ENCODE measurements around the gene GATM. TPM values are rescaled to one million over a fixed set of nuclear protein-coding genes. Genes with fewer than 3 reads are reported as not detected.
A peak's percentile ranks its signal among the peaks of the same experiment; 100 is the strongest.

The GATM gene
- total and polyA plus RNA-seq, 2 donors (not counting 1 experiment from before 2014, with no cell fraction given), result 0.07 to 0.17 TPM

DNA sequence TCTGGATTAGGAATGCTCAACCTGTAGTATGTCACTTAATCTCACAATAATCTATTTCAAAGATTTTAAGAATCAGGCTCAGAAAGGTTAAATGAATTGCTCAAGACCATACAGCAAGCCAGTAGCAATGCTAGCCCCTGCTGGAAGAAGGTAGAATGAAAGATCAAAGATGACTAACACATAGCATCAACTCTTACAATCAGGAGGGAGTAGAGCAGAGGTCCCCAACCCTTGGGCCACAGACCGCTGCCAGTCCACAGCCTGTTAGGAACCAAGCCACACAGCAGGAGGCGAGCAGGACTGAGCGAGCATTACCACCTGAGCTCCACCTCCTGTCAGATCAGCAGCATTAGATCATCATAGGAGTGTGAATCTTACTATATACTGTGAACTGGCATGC, 15.5 kb upstream of the GATM start:
- Histone ChIP-seq H2AFZ (ENCODE audit: low read length) (no peak overlapping the region), H3K4me2 (ENCODE audit: extremely low read depth, insufficient read depth, low read length) (no peak overlapping the region), H3K27me3 (ENCODE audit: control insufficient read depth, insufficient read depth, low read length) (peaks cover 8% of the 10 kb centered on the region), H4K20me1 (ENCODE audit: control insufficient read depth, extremely low read depth, insufficient read depth, low read length) (no peaks in the 10 kb centered on the region), H3K4me3 (replicated peaks in 1 of 4; ENCODE audit: control extremely low read depth in 1 of 4, insufficient read depth in 1 of 4, low read depth in 3 of 4, low read length in 4 of 4) (no peak overlapping the region), H3K4me1 (ENCODE audit: control insufficient read depth, extremely low read depth, insufficient read depth, low read length) (no peaks in the 10 kb centered on the region), H3K9ac (ENCODE audit: insufficient read depth, low read length) (no peak overlapping the region), H3K9me3 (ENCODE audit: control insufficient read depth, insufficient read depth, low read depth, low read length) (no peaks in the 10 kb centered on the region), H3K36me3 (ENCODE audit: control insufficient read depth, insufficient read depth, low read length) (no peaks in the 10 kb centered on the region), H3K27ac (ENCODE audit: insufficient read depth, low read length) (no peak overlapping the region), H3K79me2 (ENCODE audit: control insufficient read depth, insufficient read depth, low read length) (no peaks in the 10 kb centered on the region)
- TF ChIP-seq EZH2 (IDR thresholded peaks at IDR 0.05; ENCODE audit: low read length, missing control alignments), result no peak
- TF ChIP-seq, protein P1, sequence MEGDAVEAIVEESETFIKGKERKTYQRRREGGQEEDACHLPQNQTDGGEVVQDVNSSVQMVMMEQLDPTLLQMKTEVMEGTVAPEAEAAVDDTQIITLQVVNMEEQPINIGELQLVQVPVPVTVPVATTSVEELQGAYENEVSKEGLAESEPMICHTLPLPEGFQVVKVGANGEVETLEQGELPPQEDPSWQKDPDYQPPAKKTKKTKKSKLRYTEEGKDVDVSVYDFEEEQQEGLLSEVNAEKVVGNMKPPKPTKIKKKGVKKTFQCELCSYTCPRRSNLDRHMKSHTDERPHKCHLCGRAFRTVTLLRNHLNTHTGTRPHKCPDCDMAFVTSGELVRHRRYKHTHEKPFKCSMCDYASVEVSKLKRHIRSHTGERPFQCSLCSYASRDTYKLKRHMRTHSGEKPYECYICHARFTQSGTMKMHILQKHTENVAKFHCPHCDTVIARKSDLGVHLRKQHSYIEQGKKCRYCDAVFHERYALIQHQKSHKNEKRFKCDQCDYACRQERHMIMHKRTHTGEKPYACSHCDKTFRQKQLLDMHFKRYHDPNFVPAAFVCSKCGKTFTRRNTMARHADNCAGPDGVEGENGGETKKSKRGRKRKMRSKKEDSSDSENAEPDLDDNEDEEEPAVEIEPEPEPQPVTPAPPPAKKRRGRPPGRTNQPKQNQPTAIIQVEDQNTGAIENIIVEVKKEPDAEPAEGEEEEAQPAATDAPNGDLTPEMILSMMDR (conservative IDR thresholded peaks at IDR 0.05 in 1 of 2, IDR thresholded peaks at IDR 0.05 in 1 of 2; ENCODE audit: low read depth in 1 of 2, low read length in 2 of 2), result peak in 1 of 2 donors; percentile 11
- DNase-seq (ENCODE audit: low read depth in 2 of 2), result no peak

DNA sequence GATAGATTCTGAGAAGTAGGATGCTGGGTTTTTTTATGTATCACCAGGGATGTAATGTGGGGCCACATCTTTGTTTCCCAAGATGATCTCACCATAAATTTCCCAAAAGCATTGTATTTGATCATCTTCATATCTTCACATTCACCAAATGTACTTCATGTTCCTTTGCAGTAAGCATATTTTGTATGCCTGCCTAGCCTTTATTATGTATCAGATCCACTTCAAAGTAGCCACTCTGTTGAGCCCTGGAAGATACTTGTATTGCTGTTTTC, 14.2 kb upstream of the GATM start:
- peaks cover 5% of the 10 kb centered on the region for H3K27me3 ChIP-seq (ENCODE audit: control insufficient read depth, insufficient read depth, low read length)

DNA sequence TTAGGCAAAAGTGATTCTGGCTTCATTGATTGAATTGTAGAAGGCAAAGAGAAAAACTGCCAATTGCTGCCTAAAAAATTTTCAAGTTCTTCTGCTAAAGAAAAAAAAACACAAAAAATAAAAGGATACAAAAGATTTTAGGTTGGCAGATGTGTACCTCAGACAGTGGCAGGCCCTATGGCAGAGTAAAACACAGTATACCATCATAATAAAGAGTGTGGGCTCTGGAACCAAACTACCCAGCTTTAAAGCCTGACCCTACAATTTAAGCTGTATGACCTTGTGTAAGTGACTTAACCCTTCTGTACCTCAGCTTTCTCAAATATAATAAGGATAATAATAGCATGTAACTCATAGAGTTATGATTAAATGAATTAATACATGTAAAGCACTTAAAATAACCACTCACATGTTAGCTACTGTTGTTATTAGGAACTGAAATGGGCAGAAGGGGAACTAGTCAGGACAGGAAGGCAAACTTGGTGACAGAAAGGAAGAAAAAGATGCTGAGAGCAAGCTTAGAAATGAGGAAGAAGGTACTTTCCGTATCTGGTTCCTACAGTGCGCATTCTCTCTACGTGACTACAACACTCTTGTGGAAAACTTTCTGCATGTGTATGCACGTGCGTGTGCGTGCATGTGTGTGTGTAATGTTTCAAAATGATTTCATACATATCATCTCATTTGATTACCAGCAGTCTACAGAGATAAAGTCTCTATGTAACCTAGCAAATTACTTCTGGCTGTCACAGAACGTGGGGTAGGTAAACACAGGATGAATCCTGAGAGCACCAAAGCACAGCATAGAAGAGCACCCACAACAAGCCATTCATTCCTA, 13.6 kb upstream of the GATM start:
- Histone ChIP-seq H3K4me3 (replicated peaks in 1 of 4; ENCODE audit: control extremely low read depth in 1 of 4, insufficient read depth in 1 of 4, low read depth in 3 of 4, low read length in 4 of 4) (no peak overlapping the region), H3K36me3 (ENCODE audit: control insufficient read depth, insufficient read depth, low read length) (no peaks in the 10 kb centered on the region), H2AFZ (ENCODE audit: low read length) (no peak overlapping the region), H4K20me1 (ENCODE audit: control insufficient read depth, extremely low read depth, insufficient read depth, low read length) (no peaks in the 10 kb centered on the region), H3K27ac (ENCODE audit: insufficient read depth, low read length) (no peak overlapping the region), H3K4me1 (ENCODE audit: control insufficient read depth, extremely low read depth, insufficient read depth, low read length) (no peaks in the 10 kb centered on the region), H3K79me2 (ENCODE audit: control insufficient read depth, insufficient read depth, low read length) (no peaks in the 10 kb centered on the region), H3K27me3 (ENCODE audit: control insufficient read depth, insufficient read depth, low read length) (peaks cover 3% of the 10 kb centered on the region), H3K9ac (ENCODE audit: insufficient read depth, low read length) (no peak overlapping the region), H3K9me3 (ENCODE audit: control insufficient read depth, insufficient read depth, low read depth, low read length) (no peaks in the 10 kb centered on the region), H3K4me2 (ENCODE audit: extremely low read depth, insufficient read depth, low read length) (no peak overlapping the region)
- no peak for DNase-seq (ENCODE audit: low read depth in 2 of 2)
- TF ChIP-seq, protein P1 (conservative IDR thresholded peaks at IDR 0.05 in 1 of 2, IDR thresholded peaks at IDR 0.05 in 1 of 2; ENCODE audit: low read depth in 1 of 2, low read length in 2 of 2), result no peak
- TF ChIP-seq EZH2 (IDR thresholded peaks at IDR 0.05; ENCODE audit: low read length, missing control alignments), result no peak

More for the DNA sequence above, 14.2 kb upstream of the GATM start:
- no peak for DNase-seq (ENCODE audit: low read depth in 2 of 2)
- no peaks in the 10 kb centered on the region for H3K4me1 ChIP-seq (ENCODE audit: control insufficient read depth, extremely low read depth, insufficient read depth, low read length)
- no peak overlapping the region for H2AFZ ChIP-seq (ENCODE audit: low read length)
- H3K27ac ChIP-seq (ENCODE audit: insufficient read depth, low read length), result no peak overlapping the region
- H3K36me3 ChIP-seq (ENCODE audit: control insufficient read depth, insufficient read depth, low read length), result no peaks in the 10 kb centered on the region
- TF ChIP-seq, protein P1 (conservative IDR thresholded peaks at IDR 0.05 in 1 of 2, IDR thresholded peaks at IDR 0.05 in 1 of 2; ENCODE audit: low read depth in 1 of 2, low read length in 2 of 2), result no peak
- TF ChIP-seq EZH2 (IDR thresholded peaks at IDR 0.05; ENCODE audit: low read length, missing control alignments), result no peak
- no peak overlapping the region for H3K4me2 ChIP-seq (ENCODE audit: extremely low read depth, insufficient read depth, low read length)
- H3K4me3 ChIP-seq (replicated peaks in 1 of 4; ENCODE audit: control extremely low read depth in 1 of 4, insufficient read depth in 1 of 4, low read depth in 3 of 4, low read length in 4 of 4), result no peak overlapping the region
- no peaks in the 10 kb centered on the region for H4K20me1 ChIP-seq (ENCODE audit: control insufficient read depth, extremely low read depth, insufficient read depth, low read length)
- H3K9ac ChIP-seq (ENCODE audit: insufficient read depth, low read length), result no peak overlapping the region
- no peaks in the 10 kb centered on the region for H3K9me3 ChIP-seq (ENCODE audit: control insufficient read depth, insufficient read depth, low read depth, low read length)
- H3K79me2 ChIP-seq (ENCODE audit: control insufficient read depth, insufficient read depth, low read length), result no peaks in the 10 kb centered on the region
